ENCODE results near the gene MRPL51.

Gene MRPL51

GRCh38 chr12:6459004-6459337 lies 34.1 kb downstream of the MRPL51 start:
- POLR2A ChIA-PET, result interaction anchor here (1.0 to 4.2 kb wide), 3 partner anchors 11 to 35 kb away, joined by 3 to 73 read pairs (median 4); partner anchors contain the start of gene VAMP1
- TF ChIP-seq, protein P1, sequence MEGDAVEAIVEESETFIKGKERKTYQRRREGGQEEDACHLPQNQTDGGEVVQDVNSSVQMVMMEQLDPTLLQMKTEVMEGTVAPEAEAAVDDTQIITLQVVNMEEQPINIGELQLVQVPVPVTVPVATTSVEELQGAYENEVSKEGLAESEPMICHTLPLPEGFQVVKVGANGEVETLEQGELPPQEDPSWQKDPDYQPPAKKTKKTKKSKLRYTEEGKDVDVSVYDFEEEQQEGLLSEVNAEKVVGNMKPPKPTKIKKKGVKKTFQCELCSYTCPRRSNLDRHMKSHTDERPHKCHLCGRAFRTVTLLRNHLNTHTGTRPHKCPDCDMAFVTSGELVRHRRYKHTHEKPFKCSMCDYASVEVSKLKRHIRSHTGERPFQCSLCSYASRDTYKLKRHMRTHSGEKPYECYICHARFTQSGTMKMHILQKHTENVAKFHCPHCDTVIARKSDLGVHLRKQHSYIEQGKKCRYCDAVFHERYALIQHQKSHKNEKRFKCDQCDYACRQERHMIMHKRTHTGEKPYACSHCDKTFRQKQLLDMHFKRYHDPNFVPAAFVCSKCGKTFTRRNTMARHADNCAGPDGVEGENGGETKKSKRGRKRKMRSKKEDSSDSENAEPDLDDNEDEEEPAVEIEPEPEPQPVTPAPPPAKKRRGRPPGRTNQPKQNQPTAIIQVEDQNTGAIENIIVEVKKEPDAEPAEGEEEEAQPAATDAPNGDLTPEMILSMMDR (IDR thresholded peaks at IDR 0.05; ENCODE audit: control extremely low read depth, extremely low read depth, low read depth, missing control alignments), result no peak
- CTCF ChIA-PET, result interaction anchor here (1.0 to 8.0 kb wide), 6 partner anchors 11 to 35 kb away, joined by 3 to 84 read pairs (median 4); partner anchors contain the start of genes CD27 and VAMP1
- DNase-seq (ENCODE audit: extremely low spot score), result no peak

DNA sequence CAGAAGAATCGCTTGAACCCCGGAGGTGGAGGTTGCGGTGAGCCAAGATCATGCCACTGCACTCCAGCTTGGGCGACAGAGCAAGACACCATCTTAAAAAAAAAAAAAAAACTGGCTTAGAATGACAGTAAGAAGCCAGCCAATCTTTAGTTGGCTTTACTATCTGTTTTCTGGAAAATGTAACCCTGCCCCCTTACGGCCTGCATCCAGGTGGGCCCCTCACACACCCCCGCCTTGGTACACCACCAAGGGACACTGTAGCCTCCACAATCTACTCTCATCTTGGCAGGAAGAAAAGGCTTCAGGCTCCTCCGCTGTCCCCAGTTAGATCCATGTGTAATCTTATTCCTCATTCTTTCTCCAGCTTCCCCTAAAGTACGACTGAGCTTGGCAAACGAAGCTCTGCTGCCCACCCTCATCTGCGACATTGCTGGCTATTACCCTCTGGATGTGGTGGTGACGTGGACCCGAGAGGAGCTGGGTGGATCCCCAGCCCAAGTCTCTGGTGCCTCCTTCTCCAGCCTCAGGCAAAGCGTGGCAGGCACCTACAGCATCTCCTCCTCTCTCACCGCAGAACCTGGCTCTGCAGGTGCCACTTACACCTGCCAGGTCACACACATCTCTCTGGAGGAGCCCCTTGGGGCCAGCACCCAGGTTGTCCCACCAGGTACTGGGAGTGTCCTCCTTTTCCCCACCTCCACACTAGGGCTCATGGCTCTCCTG lies 34.6 kb downstream of the MRPL51 start:
- CTCF ChIA-PET, result interaction anchor here (1.0 to 8.0 kb wide), 6 partner anchors 12 to 34 kb away, joined by 3 to 84 read pairs (median 4); partner anchors contain the start of genes CD27 and VAMP1
- DNase-seq (ENCODE audit: extremely low spot score), result no peak
- POLR2A ChIA-PET, result interaction anchor here (0.6 to 4.2 kb wide), 6 partner anchors 11 to 35 kb away, joined by 3 to 73 read pairs (median 4); partner anchors contain the start of gene VAMP1

DNA sequence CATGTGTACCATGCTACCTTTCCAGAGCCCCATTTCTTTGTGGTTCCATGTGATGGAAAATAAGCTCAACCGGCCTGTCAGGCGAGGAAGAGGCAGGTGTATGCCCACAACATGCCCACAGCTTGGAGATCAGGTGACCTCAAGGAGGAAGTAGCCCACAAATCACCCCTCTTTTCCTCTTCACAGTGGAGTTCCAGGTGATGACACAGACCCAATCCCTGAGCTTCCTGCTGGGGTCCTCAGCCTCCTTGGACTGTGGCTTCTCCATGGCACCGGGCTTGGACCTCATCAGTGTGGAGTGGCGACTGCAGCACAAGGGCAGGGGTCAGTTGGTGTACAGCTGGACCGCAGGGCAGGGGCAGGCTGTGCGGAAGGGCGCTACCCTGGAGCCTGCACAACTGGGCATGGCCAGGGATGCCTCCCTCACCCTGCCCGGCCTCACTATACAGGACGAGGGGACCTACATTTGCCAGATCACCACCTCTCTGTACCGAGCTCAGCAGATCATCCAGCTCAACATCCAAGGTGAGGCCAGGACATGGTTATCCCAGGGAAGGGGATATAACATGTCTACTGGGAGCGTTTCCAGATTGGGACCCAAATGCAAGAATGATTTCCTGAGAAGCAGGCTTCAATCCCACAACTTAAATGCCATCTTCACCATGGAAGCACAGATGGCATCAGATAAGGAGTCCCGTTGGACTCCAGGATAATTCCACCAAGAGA lies 35.7 kb downstream of the MRPL51 start:
- TF ChIP-seq, protein P1 (IDR thresholded peaks at IDR 0.05; ENCODE audit: control extremely low read depth, extremely low read depth, low read depth, missing control alignments), result no peak
- POLR2A ChIA-PET, result interaction anchor here (0.7 to 1.7 kb wide), 3 partner anchors 10 to 16 kb away, joined by 3 to 5 read pairs (median 4); partner anchors contain the start of gene VAMP1
- CTCF ChIA-PET, result interaction anchor here (1.1 to 9.5 kb wide), 6 partner anchors 8 to 41 kb away, joined by 3 to 84 read pairs (median 6); partner anchors contain the start of gene VAMP1
- no peak for DNase-seq (ENCODE audit: extremely low spot score)

More for the DNA sequence above, 34.6 kb downstream of the MRPL51 start:
- TF ChIP-seq, protein P1 (IDR thresholded peaks at IDR 0.05; ENCODE audit: control extremely low read depth, extremely low read depth, low read depth, missing control alignments), result no peak

DNA sequence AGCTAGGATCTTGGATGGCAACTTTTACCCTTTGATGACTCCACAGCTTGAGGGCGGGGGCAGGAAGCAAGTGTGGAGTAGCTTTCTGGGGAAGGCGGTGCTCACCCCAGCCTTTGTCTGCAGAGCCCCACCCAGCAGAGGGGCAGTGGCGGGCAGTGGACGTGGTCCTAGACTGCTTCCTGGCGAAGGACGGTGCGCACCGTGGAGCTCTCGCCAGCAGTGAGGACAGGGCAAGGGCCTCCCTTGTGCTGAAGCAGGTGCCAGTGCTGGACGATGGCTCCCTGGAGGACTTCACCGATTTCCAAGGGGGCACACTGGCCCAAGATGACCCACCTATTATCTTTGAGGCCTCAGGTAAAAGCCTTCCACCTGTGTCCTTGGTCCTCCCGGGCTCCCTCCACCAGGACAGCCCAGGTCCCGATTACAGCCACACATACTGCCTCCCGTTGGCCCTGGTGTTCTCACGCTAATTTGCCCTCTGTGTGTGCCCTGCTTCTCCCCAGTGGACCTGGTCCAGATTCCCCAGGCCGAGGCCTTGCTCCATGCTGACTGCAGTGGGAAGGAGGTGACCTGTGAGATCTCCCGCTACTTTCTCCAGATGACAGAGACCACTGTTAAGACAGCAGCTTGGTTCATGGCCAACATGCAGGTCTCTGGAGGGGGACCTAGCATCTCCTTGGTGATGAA lies 40.0 kb downstream of the MRPL51 start:
- ChIA-PET CTCF (interaction anchor here (1.2 to 12.1 kb wide), 7 partner anchors 9 to 104 kb away, joined by 3 to 91 read pairs (median 5); partner anchors contain the start of gene VAMP1), POLR2A (interaction anchor here (0.6 to 3.2 kb wide), 6 partner anchors 9 to 414 kb away, joined by 3 to 28 read pairs (median 4); partner anchors contain the start of genes GAPDH, TPI1 and VAMP1)
- DNase-seq (ENCODE audit: extremely low spot score), result no peak

GRCh38 chr12:6452245-6452943 lies 40.7 kb downstream of the MRPL51 start:
- ChIA-PET CTCF (interaction anchor here (1.2 to 12.1 kb wide), 8 partner anchors 9 to 104 kb away, joined by 3 to 91 read pairs (median 5); partner anchors contain the start of gene VAMP1), POLR2A (interaction anchor here (0.6 to 3.2 kb wide), 8 partner anchors 9 to 415 kb away, joined by 3 to 28 read pairs (median 4); partner anchors contain the start of genes GAPDH, TPI1 and VAMP1)
- no peak for DNase-seq (ENCODE audit: extremely low spot score)
- TF ChIP-seq, protein P1 (IDR thresholded peaks at IDR 0.05; ENCODE audit: control extremely low read depth, extremely low read depth, low read depth, missing control alignments), result no peak

More for the DNA sequence above, 40.0 kb downstream of the MRPL51 start:
- TF ChIP-seq, protein P1 (IDR thresholded peaks at IDR 0.05; ENCODE audit: control extremely low read depth, extremely low read depth, low read depth, missing control alignments), result no peak

All from GM10248 (cell line).